ENCODE data around the gene ROR1.

DNA sequence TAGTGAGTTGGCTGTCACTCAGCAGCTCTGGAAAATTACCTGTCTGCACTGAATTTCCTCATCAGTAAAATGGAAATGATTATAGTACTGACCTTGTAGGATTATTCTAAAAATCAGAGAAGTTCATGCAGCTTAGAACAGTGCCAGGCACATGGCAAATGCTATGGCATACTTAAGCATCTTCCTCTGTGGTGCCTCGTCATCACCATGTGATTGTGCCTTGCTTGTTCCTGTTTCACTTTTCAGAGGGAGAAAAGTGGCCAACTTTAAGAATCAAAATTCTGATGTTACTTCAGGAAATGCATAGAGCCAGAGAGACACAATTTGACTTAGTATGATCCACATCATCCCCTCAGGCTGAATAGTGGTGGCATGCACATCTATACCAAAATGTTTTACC, 203.6 kb downstream of the ROR1 start:
- TF ChIP-seq, protein P1, sequence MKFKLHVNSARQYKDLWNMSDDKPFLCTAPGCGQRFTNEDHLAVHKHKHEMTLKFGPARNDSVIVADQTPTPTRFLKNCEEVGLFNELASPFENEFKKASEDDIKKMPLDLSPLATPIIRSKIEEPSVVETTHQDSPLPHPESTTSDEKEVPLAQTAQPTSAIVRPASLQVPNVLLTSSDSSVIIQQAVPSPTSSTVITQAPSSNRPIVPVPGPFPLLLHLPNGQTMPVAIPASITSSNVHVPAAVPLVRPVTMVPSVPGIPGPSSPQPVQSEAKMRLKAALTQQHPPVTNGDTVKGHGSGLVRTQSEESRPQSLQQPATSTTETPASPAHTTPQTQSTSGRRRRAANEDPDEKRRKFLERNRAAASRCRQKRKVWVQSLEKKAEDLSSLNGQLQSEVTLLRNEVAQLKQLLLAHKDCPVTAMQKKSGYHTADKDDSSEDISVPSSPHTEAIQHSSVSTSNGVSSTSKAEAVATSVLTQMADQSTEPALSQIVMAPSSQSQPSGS (tag by site-specific recombination; IDR thresholded peaks at IDR 0.05; ENCODE audit: low read depth), result no peak
- TF ChIP-seq ZNF223 (tag by site-specific recombination; IDR thresholded peaks at IDR 0.05) (no peak), ZBTB20 (tag by site-specific recombination; IDR thresholded peaks at IDR 0.05) (no peak), REST (tag by site-specific recombination; IDR thresholded peaks at IDR 0.05) (no peak), CTCF (tag by site-specific recombination; IDR thresholded peaks at IDR 0.05) (no peak), ZBTB1 (tag by site-specific recombination; IDR thresholded peaks at IDR 0.05) (no peak), ZNF146 (tag by site-specific recombination; IDR thresholded peaks at IDR 0.05) (no peak)

Data from HEK293 (cell line).